Stimulated activated CD4-positive, alpha-beta T cell treated with anti-CD3 and anti-CD28 coated beads, TNF-alpha, amount 100 ng/mL, for 24 hours (primary cell): ENCODE measurements around the gene TASOR2.

Experiments
- DNase-seq, 3 experiments: peaks; one replicate each; pipeline ENCODE4 v3.0.0-alpha.2; 2020; ENCODE audit warnings: low read depth in 3 of 3

Gene TASOR2

DNA sequence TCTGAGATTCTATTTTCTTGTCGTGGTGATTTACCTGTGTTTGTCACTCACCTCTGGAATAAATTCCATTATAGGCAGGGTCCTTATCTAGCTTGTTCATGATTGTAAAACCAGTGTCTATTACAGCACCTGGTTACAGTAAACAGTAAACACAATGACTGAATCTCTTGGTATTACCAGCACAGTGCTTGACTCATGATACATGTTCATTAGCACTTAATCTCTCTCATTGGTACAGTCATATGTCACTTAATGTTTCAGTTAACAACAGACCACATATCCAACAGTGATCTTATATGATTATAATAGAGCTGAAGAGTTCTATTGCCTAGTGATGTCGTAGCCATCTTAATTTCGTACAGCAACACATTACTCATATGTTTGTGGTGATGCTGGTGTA lies 1.6 kb upstream of the TASOR2 start:
- DNase-seq: no peak

DNA sequence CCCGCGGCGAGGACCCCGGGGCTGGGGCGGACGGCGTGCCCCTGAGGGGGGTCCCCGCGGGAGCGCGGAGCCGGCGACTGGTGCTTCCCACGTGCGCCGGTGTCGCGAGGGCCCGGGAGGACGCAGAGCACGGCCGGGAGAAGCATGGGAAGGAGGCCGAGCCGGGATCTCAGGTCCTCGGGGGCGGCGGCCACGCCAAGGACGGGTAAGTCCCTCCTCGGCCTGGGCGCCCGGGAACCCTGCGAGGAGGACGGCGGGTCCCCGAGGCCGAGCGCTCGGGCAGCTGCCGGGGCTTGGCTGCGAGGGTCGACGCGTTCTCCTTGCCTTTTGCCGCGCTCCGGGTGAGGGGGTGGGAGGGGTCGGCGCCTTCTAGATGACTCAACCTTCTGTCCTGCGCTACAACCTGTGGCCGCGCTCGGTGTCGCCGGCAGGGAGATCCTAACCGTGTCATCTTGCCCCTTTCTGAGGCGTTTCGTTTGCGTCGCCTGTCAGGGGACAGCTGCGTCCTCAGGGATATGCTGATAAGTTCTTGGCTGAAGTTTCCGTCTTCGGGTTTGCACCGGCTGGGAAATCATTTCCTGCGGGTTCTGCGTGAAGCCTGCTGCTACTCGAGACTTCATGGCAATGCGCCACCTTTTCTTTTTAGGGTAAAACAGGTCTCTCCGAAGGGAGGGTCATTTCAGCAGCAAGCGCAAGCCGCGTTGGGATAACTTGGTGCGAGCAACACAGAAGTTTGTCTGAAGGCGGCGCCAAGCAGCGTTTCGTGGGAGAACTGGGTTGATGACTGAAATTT lies 529 bp downstream of the TASOR2 start:
- peak; percentile 39 to 71 (median 50) for DNase-seq

DNA sequence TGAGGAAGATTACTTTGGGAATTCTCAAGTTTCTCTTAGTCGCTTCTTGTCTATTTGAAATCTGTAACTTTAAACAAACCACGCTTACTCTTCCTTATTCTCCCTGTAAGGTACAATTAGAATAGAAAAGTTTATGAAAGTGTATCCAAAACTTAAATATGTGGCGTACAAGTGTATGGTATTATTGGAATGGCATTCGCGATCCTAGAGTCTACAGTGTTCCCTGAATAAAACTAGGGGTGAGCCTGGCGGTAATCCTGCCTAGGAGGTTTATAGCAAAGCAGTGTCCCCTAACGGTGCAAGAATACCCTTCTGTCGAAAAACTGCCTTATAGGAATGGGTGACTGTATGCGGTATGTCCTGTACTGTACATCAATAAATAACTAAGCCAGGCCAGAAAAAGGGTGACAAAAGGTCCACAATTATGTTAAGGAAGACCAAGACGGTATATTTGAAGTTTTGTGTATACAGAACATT lies 1.2 kb downstream of the TASOR2 start:
- DNase-seq: no peak

DNA sequence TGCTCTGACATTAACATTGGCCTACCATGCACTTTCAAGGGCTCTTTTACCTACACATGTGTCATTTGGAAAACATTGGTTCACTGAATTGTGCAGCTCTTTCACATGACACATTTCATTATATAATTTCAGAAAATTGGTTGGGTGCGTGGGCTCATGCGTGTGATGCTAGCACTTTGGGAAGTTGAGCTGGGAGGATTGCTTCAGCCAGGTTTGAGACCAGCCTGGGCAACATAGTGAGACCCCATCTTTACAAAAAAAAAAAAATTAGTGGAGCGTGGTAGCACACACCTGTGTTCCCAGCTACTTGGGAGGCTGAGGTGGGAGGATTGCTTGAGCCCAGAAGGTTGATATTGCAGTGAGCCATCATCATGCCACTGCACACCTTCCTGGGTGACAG lies 3.9 kb downstream of the TASOR2 start:
- DNase-seq: no peak

DNA sequence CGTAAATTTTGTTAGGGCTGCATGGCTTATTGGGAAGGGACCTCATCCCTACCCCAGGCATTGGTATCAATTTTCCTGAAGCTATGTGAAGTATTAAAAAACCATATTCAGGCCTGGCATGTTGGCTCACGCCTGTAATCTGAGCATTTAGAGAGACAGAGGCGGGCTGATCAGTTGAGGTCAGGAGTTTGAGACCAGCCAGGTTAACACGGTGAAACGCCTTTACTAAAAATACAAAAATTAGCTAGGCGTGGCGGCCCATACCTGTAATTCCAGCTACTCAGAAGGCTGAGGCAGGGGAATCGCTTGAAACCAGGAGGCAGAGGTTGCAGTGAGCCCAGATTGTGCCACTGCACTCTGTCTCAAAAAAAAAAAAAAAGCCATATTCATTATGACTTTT lies 7.1 kb downstream of the TASOR2 start:
- no peak for DNase-seq

DNA sequence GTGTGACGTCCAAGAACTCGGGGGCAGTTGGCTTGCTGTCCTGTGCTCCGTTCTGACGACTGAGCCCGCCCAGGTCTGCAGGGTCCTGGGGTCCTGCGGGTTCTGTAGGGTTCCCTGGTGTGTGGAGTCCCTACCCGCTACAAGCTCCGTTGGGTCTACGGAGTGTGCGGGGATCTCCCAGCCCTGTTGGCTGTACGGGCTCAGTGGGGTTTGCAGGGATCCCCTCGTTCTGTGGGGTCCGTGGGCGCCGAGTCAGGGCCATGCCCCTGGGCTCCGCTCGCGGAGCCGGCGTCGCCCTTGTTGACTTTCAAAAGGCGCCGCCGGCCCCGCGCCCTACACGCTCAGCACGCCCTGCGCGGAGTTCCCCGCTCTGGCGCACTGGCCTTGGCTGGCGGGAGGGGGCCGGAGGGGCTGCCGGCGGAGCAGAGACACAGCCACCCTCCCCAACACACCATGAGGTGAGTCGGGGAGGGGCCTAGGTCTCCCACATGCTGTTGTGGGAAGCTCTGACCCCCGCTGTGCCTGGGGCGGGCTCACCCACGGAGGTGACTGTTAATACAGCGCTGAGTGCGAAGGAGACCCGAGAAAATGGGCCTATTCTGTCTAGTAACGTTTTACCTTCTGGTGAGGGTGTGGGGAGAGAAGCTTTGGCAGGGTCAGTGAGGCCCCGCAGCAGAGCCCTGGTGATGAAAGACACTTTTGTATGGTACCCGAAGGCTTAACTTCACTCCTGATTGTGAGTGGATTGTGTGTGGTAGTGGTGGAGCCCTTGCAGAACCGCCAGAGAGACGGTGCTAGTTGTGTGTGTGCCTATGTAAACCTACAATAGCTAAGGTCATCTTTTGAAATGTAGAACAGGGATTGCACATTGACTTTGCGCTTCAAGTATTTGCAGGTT lies 8.1 kb downstream of the TASOR2 start:
- DNase-seq: peak; percentile 20 to 57 (median 27)

DNA sequence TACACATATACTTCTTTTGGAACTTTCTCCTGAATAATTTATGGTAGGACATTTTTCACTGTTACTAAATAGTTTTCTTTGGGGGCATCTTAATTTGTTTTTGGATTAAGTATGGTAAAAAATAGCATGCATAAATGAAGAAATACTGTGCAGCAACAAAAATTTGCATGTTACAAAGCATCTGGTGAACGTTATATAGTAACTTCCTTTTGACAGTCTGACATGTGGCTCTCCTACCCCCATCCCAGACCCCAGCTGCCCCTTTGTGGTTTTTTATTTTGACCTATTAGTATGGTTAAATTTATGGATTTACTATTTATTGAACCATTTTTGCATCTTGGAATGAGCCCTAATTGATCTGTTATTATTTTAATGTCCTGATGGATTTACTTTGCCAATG lies 9.9 kb downstream of the TASOR2 start:
- DNase-seq: no peak

DNA sequence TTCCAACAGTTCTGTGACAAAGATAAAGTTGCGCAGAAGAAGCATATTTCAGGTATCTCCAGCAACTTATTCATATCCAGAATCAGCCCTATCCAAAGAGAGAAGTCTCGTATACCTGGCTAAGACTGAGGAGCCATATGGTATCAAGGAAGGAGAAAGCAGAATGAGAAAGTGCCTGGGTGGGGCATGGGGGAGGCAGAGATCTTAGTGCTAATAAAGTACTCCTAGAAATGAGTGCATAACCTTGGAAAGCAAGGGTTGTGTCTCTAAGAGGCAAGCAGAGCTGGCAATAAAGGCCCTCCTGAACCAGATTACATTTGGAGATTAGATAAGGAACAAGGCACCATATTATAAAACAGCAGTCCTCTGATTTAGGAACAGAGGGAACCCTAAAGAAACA lies 12.7 kb downstream of the TASOR2 start:
- DNase-seq: no peak

DNA sequence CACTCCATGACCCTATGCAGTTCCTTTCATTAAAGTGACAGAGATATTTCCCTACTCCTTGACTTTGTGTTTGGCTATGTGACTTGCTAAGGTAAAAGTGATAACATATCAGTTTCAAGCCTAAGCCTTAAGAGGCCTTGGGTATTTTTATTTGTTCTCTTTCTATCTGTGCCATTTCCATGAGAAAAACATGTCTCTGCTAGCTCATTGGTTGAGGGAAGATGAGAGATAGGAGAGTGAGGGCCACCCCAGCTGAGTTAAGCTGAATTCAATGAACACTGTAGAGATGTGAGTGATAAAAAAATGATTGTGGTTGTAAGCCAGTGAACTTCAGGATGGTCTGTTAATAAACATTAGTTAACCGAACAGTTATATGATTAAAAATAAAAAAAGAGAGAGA lies 13.4 kb downstream of the TASOR2 start:
- DNase-seq: no peak

DNA sequence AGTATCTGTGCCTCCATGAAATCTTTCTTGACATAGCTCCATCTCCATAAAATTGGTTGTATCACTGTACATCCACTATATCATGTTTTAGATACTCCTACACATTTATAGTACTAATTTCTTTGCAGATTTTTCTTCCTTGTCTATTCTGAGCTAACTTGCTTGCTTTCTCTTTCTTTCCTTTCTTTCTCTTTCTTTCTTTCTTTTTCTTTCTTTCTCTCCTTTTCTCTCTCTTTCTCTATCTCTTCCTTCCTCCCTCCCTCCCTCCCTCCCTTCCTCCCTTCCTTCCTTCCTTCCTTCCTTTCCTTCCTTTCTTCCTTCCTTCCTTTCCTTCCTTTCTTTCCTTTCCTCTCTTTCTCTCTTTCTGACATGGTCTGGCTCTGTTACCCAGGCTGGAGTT lies 23.7 kb downstream of the TASOR2 start:
- DNase-seq: no peak

DNA sequence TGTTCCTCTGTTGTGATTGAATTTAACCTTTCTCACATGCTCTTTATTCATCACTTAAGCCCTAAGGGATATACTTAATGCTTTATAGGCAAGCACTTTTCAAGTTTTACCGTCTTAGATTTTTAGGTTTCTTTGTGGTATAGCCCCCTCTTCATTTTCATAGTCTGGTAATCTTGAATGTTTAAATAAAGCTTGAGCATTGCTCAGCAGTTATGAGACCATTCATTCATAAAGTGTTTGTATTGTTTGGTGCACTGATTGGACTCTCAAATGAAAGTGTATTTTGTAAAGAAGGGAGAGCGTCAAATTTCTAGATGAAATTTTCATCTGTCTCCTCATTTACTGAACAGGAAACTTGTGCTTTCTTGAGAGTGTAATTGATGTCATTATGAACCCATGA lies 25.2 kb downstream of the TASOR2 start:
- DNase-seq: no peak

DNA sequence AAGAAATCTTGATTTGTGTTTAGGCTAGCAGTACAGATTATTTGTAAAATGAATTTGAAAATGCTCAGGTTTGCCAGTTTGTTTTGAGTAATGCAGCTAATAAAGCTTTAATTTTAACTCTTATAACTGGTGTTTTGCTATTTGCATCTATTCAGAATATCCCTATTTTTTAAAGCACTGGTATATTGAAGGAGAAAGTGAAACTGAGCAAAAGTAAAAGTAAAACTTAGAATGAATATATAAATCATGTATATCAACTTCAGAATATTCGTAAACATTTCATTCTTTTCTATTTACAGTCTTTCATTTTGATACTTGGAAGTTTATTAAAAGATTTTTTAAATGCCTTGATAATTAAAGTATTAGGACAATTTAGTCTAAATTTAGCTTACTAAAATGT lies 26.2 kb downstream of the TASOR2 start:
- no peak for DNase-seq

DNA sequence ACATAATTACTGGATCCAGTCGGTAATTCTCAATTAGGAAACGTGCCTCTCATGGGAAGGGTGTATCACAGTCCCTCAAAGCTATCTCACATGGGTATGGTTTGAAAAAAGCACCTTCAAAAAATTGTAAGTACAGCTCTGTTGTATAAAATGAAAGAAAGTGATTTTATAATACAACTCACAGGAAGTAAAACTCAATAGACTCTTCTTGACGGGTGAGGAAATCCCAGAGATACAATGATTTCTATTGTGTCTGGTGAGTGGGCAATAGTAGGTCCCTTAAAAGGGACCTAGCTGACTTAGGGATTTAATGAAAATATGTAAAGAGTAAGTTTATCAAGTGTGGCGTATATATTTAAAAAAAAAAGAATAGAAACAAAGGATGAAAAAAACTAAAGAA lies 27.0 kb downstream of the TASOR2 start:
- DNase-seq: no peak

DNA sequence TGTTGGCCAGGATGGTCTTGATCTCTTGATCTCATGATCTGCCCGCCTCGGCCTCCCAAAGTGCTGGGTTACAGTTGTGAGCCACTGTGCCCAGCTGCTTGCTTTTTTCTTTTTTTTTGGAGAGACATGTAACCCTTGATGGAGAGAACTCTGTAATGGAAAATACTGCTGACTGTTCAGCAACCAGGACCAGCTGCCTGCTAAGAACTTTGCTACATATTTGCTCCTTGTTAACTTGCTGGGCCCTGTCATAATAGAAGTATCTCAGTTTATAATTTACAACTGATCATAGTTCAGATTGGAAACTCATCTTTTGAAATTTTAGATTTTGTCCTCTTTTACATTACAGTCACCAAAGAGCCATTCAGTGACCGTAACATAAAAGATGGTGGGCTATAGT lies 34.9 kb downstream of the TASOR2 start:
- DNase-seq: no peak

DNA sequence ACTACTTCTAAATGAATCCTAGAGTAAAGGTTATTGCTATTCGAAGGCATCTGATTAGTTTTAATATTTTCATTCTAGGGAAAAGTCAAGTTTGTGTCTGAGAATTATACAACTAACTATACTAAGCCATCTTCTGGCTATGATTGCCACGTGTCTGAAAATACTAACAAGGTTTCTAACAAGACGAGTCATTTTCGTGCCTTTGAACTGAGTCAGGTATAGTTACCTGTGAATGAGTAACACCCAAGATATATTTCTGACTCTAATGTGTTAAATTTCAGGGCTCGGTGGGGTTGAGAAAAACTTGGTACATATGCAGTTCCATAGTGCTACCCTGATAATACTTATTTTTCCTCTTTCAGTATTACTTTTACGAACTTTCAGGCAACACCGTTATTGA lies 35.5 kb downstream of the TASOR2 start:
- no peak for DNase-seq

DNA sequence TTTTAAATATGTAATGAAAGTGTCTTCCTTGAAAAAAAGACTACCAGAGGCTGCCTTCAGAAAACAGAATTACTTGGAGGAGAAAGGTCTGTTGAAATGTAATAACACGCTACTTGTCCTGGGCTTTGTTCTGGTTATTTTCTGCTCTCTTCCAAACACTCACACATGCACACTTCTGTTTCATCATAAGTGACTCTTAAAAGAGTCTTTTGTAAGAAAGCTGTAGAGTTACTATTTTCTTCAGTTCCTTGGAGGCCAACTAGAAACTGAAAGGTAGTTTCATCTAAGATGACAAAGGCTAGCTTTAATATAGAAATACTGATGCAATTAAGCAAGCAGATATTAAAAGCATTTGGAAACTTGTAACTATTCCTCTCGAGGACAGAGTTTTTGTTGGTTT lies 39.1 kb downstream of the TASOR2 start:
- no peak for DNase-seq

DNA sequence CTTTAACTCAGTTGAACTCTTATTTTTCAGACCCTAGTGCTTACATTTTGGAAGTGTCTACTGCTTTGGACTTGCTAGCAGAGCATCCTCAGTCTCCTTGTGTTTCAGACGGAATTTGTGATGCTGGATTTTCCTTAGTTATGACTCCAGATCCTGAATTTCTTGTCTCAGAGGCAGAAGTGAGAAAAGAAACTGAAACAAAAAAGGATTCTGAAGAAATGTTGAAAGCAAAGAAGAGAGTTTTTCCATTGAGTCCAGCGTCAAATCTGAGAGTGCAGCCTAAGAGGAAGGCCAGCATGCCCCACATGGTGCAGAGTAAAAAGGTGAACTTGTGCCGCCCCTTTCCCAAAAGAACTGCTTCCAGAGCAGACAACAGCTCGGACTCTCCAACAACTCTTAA lies 46.1 kb downstream of the TASOR2 start:
- no peak for DNase-seq

DNA sequence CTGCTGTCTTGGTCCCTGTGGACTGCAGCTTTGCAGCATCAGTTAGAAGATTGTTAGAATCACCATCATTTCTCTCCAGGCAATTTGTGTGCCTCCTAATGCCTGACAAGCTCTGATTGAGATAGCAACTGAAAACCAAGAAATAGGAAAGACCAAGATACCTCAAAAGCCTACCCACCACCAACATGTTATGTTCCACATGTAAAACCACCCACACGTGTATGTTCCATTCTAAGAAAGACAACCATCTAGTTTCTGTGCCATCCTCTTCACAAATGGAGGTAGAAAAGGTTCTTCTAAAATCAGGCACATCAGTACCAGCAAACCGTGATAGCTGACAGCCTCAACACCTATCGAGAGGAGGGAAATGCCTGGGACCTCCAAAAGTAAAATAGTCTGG lies 46.9 kb downstream of the TASOR2 start:
- DNase-seq: no peak

DNA sequence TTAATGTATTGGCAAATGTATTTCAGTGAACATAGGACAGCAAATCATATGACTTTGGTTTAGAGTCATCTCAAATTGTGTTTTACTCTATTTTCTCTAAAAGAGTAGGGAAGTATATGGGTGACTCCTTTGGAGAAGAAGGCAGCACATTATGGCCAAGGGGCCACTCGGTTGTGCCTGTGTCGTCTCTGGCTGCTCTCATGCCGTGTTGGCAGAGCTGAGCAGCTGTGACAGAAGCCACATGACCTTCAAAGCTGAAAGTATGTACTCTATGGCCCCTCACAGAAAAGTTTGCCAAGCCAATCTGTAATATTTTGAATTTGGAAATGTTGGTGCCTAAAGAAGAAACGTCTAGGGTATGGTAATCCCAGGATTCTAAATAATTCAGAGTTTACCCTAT lies 47.5 kb downstream of the TASOR2 start:
- DNase-seq: no peak
